ENCODE measurements around the gene PARD3B. TPM values are rescaled to one million over a fixed set of nuclear protein-coding genes. Genes with fewer than 3 reads are reported as not detected.

The PARD3B gene
- polyA plus RNA-seq, 10 donors, result 6.5 to 10.2 (median 7.4) TPM

DNA sequence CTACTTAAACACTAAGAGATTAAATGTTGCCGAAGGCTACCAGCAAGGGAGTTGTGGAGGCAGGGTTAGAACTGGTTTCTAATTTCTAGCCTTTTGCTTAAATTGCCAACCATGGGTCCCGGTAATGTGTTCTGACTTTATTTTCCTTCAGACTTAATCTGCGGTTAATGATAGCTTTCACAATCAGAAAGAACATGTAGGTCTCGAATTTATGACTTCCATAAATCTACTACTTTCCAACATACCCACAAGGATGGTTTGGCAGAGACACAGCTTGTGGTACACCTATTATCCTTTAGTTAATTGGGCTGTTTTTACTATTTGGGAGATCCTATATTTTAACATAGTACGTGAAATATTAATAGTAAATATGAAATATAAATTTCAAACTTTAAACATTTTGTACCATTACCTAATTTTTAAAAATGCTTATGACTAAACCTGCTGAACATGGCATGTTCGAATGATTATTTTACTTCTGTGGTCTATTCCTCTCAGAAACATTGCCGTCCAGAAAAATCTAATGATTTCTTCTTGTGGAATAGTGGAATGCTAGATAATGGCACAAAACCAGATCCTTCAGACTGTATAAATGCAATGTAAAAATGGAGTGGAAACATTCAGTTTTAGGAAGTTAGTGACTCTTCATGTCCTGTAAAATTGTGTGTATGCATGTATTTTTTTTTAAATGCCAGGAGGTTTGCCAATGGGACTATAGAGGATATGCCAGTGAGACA lies 41.3 kb downstream of the PARD3B start:
- peak in 1 of 3 donors; percentile 31 for DNase-seq

DNA sequence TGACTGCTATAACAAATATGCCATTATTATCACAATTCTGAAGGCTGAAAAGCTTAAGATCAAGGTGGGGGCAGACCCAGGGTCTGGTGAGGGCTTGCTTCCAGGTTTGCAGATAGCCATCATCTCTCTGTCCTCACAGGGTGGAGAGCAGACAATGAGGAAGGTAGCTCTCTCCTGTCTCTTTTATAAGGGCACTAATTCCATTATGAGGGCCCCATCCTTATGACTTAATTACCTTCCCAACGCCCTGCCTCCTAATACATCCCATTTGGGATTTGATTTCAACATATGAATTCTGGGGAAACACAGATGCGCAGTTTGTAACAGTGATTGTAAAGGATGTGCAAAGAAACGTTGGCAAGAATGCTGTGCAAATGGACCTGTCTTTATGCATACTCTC lies 44.8 kb downstream of the PARD3B start:
- no peak for DNase-seq

DNA sequence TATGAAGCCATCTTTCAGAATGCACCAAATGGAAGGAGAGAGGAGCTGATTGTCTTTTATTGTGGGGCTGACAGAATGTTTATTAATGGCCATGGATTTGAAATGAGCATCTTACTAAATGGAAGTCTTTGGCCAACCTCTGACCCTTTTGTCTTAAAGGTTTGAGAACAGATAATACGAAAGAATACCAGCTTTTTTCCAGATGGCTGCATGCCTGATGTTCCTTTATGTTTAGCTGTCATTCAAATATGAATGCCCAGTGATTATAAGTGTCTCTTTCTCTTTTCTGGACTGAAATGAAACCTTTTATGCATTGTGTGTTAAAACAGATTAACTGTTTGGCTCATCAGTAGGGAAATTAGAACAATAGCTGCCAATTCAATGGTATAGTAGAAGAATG lies 46.0 kb downstream of the PARD3B start:
- DNase-seq, result peak in 1 of 3 donors; percentile 3

DNA sequence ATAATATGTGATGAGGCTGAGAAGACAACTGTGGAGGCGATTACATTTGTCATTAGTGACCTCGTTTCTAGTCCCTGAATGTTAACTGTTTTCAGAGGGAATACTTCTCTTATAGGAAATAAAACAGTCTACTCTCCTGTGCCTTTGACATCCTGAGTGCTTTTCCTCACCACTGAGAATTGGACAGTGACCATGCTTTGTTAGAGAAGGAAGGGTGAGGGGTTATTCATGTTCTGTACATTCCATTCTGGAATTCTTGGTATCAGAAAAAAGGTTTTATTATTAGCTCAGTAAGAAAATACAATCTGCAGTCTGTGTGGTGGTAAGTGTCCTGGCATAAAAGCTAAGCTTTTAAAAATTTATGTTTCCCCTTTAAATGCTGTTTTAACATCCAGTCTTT lies 58.8 kb downstream of the PARD3B start:
- DNase-seq, result peak in 1 of 3 donors; percentile 27

DNA sequence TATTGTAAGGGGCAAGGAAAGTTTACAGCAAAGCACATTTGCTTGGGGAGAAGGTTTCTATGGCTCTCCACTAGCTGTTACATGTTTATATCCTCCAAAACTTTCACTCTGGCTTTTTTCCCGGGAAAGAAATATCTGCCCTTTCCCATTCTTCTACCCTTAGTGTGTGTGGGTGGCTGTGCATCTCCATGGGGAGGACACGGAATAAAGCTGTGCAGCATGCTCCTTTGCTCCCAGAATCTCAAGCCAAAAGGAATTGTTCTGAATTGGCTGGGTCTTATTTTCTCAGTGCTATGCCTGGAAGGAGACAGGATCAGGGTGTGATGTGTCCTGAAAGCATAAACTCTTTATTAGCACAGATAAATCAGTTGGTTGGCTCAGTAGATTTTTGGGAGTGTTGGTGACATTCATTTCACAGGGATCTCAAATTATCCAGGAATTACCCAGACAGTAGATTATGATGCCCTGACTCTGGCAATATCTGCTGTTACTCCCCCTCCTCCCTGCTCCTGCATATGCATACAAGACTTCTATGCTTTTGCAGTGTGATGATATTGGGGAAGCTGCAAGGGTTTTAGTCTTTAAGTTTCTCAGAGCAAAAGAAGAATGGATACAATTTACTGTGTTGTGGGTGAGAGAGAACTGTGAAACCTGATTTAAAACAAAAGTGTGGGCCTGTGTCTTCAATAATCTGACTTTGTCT lies 63.1 kb downstream of the PARD3B start:
- DNase-seq, result peak; percentile 66 to 91 (median 78)

DNA sequence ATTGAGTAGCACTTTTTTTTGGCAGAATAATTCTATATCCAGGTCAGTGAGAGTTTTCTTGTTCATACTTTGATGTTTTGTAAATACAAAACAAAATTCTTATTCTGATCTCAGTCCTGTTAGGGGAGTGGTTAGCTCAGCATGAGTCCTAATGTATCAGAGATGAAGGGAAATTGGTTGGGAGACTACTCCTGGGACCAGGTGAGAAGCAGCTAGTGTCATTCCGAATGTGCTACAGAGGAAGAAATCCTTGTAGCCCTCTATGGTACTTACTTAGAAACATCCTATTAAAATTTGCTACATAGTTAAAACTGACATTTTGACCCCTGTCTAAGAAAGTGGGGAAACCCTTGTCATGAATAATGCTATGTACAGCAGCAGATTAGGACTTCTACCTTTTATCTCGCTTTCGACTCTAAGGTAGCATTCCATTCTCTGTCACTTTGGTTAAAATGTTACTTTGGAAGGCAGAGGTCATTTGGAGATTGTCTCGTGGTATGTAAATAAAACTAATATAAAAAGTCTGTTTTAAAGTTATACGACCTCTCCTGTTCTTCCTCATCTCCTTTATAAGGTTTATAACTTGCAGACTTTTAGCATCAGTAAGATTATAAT lies 65.8 kb downstream of the PARD3B start:
- no peak for DNase-seq

DNA sequence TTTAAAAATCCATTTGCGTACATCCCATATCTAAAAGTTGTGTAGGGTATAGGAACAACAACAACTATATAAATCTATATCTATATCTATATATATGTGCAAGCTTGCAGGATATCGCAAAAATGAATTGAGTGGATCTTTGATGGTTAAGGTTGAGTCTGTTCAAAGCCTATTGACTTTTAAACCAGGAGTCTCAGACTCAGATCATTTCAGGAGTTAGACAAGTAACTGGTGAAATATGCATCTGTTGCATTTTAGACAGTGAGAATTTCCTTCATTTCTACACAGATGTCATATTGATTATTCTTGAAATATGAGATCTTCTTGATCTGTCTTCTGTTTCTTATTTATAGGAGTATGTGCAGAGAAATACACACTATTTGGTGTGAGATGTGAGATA lies 66.5 kb downstream of the PARD3B start:
- DNase-seq, result no peak

DNA sequence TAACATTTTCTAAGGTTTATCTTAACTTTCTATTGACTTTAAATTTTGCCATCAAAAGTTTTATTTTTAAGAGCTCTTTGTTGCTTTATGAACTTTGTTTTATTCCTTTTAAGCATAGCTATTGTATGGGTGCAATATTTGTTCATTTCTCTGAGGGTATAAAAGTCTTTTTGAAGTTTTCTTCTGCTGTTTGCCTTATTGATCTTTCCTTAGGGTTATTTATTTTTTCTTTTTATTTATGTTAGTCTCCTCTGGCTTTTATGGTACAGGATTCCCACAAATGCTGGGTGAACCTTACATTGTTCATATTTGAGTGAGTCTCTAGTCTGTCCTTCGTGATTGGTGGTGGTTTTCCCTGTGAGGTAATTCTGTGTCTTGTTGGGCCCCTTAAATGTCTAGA lies 68.4 kb downstream of the PARD3B start:
- DNase-seq, result no peak

DNA sequence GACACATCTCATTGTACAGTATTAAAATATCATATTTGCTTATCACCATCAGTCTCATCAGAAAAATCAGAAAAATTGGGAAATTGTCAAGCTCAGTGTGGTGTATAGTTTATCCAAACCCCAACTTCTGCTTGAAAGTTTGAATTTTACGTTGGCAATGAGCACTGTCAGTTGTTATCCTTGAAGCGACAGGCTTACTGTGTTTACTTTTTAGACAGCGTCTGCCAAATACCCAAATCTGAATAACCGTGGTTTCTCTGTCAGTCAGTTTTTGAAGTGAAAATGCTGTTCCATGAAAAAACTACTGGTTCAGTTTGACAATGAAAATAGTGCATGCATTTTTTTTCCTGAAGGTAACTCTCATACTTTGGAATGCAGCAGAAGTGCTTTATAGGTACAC lies 70.2 kb downstream of the PARD3B start:
- no peak for DNase-seq

DNA sequence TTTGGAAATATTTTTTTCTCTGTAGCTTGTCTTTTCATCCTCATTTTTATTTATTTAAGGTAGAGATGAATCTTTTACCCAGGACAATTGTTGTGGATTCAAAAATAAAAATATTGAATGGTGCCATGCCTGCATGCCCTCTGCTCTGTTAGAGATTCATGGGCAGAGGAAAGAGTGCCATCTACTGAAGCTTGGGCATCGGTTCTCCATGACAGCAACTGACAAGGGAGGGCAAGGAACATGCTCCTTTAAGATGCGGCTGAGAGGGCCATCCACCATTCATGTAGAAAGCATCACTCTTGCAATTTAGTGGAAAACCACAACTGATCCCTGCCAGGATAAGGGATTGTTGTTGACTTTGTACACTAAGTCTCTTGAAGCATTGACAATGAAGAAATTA lies 79.9 kb downstream of the PARD3B start:
- no peak for DNase-seq

DNA sequence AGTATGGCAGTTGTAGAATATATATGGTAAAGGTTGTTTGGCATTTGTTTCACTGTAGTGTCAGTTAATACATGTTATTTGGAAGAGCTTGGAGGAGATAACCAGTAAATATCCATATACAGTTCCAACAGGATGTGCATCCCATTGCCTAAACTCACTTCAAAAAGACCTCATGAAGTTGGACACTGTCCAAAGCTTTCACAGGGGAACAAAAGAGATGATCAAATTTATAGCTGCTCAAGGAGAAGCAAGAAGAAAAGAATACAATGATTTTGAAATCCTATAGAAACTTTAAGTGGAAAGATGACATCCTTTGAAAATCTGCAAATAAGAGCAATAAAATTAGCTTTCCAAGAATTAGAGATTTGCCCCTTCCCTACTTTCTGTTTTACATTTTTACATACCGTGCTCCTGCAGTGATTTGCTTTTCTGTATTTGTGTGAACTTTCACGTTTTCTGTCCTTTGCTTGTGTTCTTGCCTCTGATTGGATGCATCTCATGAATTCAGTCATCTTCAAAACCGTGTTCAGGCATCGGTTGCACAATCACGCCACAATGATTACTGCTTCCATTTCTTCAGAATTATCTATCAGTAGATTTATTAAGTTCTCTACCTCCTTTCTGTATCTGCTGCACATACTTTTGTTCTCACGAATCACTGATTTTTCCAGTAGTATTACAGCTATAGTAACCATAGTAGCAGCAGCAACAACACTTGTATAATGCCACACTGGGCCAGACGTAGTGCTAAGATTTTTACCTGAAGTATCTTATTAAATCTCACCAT lies 83.8 kb downstream of the PARD3B start:
- peak in 2 of 3 donors; percentile 35 to 77 for DNase-seq

DNA sequence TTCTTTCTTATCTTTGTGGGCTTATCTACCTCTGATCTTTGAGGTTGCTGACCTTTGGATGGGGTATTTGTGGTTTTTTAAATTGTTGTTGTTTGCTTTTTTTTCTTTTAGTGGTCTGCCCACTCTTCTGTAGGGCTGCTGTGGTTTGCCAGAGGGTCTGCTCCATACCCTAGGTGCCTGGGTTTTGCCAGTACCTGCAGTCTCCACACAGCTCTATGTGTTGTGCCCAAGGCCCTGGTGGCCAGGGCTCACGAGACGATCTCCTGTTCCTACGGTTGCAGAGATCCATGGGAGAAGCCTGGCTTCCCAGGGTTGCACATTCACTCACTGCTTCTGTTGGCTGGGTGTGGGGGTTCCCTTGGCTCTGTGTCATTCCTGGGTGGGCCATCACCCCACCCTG lies 87.1 kb downstream of the PARD3B start:
- DNase-seq, result no peak

DNA sequence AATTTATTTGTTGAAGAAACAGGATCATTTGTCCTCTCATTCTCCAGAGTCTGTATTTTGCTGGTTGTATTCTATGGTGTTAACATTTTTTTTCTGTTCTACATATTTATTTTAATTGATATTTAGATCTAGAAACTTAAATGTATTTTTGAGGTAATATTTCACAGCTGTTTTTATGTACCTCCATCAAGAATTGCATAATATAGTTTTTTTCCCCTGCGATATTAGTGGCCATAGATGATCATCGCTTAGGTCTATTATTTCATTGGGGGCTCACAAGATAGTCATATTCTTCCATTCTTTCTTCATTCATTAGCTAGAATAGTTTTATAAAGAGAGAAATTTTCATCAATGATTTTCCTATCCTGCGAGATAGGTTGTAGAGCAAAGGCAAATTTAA lies 89.3 kb downstream of the PARD3B start:
- DNase-seq, result no peak

DNA sequence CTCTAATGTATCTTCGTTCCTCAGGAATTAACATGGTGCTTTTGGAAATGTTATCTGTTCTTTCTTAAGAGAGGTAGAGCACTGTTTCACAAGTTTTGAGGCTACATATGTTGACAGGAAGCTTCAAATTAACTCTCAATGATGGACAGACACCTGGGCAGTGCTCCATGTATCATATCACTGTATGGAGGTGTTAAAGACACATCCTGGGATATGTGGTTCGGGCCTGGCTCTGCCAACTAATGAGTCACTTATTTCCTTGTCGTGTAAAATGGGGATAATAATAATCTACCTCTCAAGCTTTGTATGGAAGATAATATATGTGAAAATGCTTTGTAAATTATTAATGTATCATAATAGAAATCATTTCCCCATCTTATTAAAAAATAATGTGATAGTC lies 90.2 kb downstream of the PARD3B start:
- no peak for DNase-seq

DNA sequence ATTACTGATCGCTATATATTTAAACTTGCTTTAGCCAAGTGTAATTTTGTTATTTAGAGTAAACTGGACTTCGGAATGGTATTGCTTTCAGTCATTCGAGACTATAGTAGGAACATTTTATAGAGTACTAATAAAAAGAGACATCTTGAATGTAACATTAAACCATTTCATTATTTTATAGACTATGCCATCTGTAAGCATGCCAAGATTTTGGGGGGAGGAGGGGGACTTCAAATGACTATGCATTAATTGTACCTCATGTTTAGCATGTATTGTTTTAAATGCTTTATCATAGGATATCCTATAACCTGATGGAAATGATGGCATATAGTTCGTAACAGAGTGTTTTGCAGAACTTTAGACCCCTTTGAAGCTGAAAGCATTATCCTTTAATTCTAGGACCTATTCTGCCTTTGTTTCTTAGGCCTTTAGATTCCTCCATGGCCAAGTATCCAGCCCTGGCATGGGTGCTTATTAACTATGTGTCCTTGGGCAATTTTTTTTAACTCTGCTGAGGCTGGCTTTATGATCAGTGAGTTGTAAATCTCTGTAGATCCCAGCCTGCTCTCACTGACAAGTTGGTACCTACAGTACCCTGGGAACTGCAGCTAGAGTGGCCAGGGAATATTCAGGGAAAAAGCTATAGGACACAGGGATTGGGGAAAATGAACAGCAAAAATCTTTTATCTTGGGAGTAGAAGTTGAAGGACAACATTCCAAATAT lies 93.4 kb downstream of the PARD3B start:
- DNase-seq, result no peak

DNA sequence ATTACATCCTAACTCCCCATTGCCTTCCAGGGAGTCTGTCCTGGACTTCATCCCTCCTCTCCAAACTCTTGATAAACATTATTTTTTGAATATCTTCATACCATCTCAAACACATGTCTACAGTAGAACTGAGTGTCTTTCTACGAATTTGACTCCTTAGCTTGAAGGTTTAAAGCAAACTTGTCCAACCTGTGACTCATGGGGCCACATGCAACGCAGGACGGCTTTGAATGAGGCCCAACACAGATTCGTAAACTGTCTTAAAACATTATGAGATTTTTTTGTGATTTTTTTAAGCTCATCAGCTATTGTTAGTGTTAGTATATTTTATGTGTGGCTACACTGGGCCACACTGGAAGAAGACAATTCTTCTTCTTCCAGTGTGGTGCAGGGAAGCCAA lies 98.1 kb downstream of the PARD3B start:
- DNase-seq, result no peak

DNA sequence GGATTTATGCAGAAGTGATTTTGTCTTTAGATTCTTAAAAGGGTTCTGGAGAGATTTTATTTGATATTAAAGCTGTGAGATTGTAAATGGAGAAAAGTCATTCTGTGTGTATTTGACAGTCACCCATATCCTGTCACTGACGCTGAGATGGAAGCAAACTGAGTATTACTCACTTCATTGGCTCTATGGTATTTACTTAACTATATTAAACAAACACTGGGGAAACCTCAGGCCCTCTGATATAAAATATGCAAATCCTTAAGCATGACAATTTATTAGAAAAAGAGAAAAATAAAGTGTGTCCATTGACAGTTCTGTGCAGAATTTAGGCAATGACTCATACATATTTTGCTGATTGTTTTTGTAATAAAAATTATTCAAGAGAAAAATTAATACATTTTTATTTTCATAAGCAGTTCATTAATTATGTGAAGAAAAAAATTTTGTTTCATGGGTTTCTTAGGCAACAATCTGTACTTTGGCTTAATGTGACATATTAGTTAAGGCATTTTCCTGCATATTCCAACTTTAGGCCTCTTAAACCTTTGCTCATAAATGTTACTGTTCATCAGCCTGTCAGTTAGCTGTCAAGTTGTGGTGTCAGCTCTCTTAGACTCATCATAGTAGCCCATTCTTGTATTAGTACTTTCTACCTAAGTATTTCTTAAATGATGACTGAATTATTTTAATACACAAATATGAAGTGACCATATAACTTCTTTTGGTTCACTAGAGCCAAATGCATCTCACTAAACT lies 99.9 kb downstream of the PARD3B start:
- no peak for DNase-seq

DNA sequence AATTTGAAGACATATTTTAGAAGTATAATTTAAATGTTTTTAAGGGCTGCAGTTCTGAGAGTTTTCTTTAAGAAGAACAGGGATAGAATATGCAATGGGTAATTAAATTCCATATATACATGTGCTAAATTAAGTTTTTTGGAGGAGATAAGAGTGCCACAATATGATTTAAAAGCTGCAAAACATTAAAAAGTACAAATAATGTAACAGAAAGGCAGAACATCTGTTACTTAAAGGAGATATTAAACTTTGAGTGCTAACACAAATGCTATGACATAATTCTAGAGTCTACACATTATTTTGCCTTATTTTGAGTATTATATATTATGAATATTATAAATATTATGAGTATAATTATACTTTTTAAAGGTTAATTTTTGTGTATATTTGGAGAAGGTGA lies 102.4 kb downstream of the PARD3B start:
- no peak for DNase-seq

DNA sequence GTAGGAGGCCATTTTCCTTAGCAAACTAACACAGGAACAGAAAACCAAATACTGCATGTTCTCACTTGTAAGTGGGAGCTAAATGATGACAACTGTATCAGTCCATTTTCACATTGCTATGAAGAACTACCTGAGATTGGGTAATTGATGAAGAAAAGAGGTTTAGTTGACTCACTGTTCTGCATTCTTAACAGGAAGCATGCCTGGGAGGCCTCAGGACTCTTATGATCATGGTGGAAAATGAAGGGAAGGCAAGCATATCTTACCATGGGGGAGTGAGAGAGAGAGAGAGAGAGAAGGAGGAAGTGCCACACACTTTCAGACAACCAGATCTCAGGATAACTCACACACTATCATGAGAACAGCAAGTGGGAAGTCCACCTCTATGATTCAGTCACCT lies 105.3 kb downstream of the PARD3B start:
- DNase-seq, result no peak

DNA sequence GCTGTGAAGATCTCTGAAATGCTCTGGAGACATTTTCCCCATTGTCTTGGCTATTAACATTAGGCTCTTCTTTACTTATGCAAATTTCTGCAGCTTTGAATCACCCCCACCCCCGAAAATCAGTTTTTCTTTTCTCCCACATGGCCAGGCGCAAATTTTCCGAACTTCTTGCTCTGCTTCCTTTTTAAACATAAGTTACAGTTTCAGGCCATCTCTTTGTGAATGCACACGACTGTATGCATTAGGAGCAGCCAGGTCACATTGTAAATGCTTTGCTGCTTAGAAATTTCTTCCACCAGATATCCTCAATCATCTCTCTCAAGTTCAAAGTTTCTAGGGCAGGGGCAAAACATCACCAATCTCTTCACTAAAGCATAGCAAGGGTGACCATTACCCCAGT lies 106.8 kb downstream of the PARD3B start:
- no peak for DNase-seq

DNA sequence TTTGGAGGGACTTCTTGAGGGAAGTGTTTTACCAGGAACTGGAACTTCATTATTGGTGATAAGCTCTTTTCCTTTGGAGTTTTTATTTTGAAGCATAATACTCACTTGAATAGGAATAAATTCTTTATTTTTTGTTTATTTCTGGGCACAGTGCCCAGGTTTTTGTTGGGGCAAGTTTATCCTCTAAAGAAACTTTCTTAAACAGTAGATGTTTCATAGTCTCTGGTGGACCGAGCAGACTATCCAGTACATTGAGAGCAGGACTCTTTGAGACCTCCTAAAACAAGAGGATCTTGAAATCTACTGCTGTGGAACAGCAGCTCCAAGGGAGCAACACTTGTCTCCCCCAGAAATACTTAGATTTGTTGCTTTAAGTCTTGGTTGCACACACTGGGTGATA lies 109.4 kb downstream of the PARD3B start:
- DNase-seq, result no peak
